Measurements from ENCODE around the gene DLG2. TPM values are rescaled to one million over a fixed set of nuclear protein-coding genes. Genes with fewer than 3 reads are reported as not detected.
"Not testable (repeated sequence)": the region's sequence is repeated elsewhere in the genome, so short reads cannot be mapped to it uniquely, and the experiment has no call there.

The DLG2 gene
- 0.43 TPM for total RNA-seq

- Histone ChIP-seq H3K27me3 (no peaks in the 10 kb centered on the region), H3K36me3 (peaks cover 0 to 5% of the 10 kb centered on the region in 2 donors), H3K27ac (peak within 1 kb of the TSS; percentile 92 to 97), H3K4me1 (peaks cover 0 to 6% of the 10 kb centered on the region in 2 donors), H3K9me3 (no peaks in the 10 kb centered on the region), H3K4me3 (peak within 1 kb of the TSS; percentile 51 to 88)
- intact Hi-C loops (cut with DNase I), result loop anchor here (10.0 kb wide), 1 partner anchor 617 kb away; the partner anchor contains the start of gene EED
- DNase-seq (ENCODE audit: low spot score in 2 of 2), result peak in 1 of 2 donors; percentile 67
- TF ChIP-seq CTCF (IDR thresholded peaks at IDR 0.05), result no peak
Observed at GRCh38 chr11:85627332-85627997, at the start of gene DLG2. Gene DLG2 (minus strand): TSS chr11:85627344.

- no peak overlapping the region for H3K4me3 ChIP-seq
- DNase-seq (ENCODE audit: low spot score in 2 of 2), result no peak
- no peaks in the 10 kb centered on the region for H3K4me1 ChIP-seq
- H3K36me3 ChIP-seq, result no peaks in the 10 kb centered on the region
- TF ChIP-seq CTCF (IDR thresholded peaks at IDR 0.05), result no peak
- intact Hi-C loops (cut with DNase I), result no loop called here
- H3K27ac ChIP-seq, result no peak overlapping the region
- no peaks in the 10 kb centered on the region for H3K27me3 ChIP-seq
- no peaks in the 10 kb centered on the region for H3K9me3 ChIP-seq
Observed at GRCh38 chr11:85673393-85673792, 46.2 kb upstream of the DLG2 start.

DNA sequence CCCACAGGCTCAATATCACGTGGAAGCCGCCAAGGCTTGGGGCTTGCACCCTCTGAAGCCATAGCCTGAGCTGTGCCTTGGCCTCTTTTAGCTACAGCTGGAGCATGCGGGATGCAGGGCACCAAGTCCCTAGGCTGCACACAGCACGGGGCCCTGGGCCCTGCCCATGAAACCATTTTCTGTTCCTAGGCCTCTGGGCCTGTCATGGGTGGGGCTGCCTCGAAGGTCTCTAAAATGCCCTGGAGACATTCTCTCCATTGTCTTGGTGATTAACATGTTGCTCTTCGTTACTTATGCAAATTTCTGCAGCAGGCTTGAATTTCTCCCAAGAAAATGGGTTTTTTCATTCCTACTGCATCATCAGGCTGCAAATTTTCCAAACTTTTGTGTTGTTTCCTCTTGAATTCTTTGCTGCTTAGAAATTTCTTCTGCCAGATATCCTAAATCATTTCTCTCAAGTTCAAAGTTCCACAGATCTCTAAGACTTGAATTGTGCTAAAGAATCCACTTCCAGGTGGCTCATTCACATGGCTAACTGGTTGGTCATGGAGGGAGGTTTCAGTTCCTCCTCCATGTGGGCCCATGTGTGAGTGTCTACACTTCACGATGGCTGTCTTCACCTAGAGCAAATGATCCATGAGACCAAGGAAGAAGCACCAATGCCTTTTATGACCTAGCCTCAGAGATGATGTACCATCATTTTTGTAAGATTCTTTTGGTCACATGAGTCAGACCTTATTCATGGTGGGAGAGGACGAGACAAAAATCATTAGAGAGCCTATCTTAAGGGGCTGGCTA lies 45.2 kb upstream of the DLG2 start:
- no peaks in the 10 kb centered on the region for H3K27me3 ChIP-seq
- no peak overlapping the region for H3K27ac ChIP-seq
- no peaks in the 10 kb centered on the region for H3K36me3 ChIP-seq
- no peak for DNase-seq (ENCODE audit: low spot score in 2 of 2)
- TF ChIP-seq CTCF (IDR thresholded peaks at IDR 0.05), result no peak
- H3K9me3 ChIP-seq, result no peaks in the 10 kb centered on the region
- no peaks in the 10 kb centered on the region for H3K4me1 ChIP-seq
- intact Hi-C loops (cut with DNase I), result no loop called here
- no peak overlapping the region for H3K4me3 ChIP-seq

DNA sequence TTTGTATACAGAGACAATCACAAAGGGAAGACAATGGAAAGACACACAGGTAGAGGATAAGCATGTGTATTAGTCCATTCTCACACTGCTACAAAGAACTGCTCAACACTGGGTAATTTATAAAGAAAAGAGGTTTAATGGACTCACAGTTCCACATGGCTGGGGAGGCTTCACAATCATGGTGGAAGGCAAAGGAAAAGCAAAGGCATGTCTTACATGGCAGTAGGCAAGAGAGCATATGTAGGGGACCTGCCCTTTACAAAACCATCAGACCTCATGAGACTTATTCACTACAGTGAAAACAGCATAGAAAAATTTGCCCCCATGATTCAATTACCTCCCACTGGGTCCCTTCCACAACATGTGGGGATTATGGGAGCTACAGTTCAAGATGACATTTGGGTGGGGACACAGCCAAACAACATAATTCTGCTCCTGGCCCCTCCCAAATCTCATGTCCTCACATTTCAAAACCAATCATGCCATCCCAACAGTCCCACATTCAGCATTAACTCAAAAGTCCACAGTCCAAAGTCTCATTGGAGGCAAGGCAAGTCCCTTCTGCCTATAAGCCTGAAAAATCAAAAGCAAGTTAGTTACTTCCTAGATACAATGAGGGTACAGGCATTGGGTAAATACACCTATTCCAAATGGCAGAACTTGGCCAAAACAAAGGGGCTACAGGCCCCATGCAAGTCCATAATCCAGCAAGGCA lies 44.0 kb upstream of the DLG2 start:
- H3K27me3 ChIP-seq; intact Hi-C loops (cut with DNase I): not testable (repeated sequence)

GRCh38 chr11:85668157-85668556 lies 41.0 kb upstream of the DLG2 start:
- Histone ChIP-seq H3K27ac (no peak overlapping the region), H3K9me3 (no peaks in the 10 kb centered on the region), H3K4me1 (peaks cover 0 to under 1% of the 10 kb centered on the region in 2 donors), H3K4me3 (no peak overlapping the region), H3K27me3 (no peaks in the 10 kb centered on the region), H3K36me3 (no peaks in the 10 kb centered on the region)
- no peak for TF ChIP-seq CTCF (IDR thresholded peaks at IDR 0.05)
- intact Hi-C loops (cut with DNase I), result loop anchor here (10.0 kb wide), 3 partner anchors 187 to 637 kb away; partner anchors contain the start of genes CCDC83, HIKESHI and PICALM
- DNase-seq (ENCODE audit: low spot score in 2 of 2), result no peak

More for the DNA sequence above, 44.0 kb upstream of the DLG2 start:
- H3K36me3 ChIP-seq; DNase-seq (ENCODE audit: low spot score in 2 of 2); H3K4me1 ChIP-seq; H3K4me3 ChIP-seq; H3K9me3 ChIP-seq; H3K27ac ChIP-seq: not testable (repeated sequence)
